HG03565 (cell line): ENCODE data around the gene NSF.
"Not testable (repeated sequence)": the region's sequence is repeated elsewhere in the genome, so short reads cannot be mapped to it uniquely, and the experiment has no call there.

Experiments used
- ATAC-seq: cut with Tn5 transposase; IDR thresholded peaks from one replicate; pipeline ENCODE4 v1.9.1; 2021; ENCODE audit warnings: mild to moderate bottlenecking, moderate library complexity; ENCODE audit not compliant: unreplicated experiment

The NSF gene

DNA sequence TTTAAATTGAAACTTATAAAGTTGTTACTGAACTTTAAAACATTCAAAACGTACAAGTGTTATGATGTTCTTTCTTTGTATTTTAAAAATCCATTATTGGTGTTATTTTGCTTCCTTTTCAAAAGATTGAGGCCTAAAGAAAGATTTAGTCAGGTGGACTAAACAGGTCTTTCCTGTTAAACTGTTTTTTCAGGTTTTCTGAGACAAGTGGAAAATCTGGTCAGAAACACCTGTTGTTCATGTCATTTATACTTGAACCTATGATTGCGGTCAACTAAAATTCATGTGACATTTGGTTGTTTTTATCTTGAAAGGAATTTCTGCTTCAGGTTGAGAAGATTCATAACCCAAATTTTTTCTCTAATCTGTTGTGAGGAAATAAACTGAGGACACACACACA is 108.5 kb downstream of the NSF start:
- ATAC-seq = not testable (repeated sequence)

DNA sequence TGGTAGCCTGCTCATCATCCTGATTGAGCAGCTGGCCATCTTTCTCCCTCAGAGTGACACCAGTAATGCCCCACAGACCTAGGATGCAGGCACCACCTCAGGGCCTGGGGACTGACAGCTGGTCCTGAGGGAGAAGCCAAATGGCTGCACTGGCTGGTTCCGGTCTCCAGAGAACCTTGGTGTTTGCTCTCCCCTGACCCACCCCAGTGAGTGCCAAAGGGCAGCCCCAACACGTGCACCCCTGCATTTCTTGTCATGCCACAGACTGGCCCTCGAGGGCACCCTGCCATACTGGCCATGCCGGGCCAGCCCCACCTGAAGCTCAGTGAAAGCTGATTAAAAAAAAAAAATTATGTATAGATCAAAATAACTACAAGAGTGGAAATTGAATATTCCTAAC is 127.5 kb downstream of the NSF start:
- ATAC-seq = no peak

DNA sequence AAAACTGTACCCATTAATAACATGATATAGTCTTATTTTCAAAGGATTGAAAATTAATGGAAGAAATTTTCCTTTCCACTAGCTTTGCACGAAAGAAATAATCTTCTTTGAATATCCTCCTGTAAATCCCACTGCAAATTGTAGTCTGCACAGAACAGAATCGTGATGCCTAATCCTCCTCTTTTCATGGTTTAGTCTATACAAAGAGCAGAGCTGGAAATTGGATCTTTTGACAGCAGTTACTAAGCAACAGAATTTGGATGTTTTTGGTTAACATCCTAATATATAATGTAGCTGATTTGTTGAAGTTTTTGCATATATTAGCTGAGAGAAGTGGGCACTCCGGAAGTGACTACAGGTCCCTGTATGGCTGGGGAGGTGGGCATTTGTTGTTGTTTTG is 129.4 kb downstream of the NSF start:
- no peak for ATAC-seq

- no peak for ATAC-seq
Observed at GRCh38 chr17:46720408-46720807, 129.9 kb downstream of the NSF start.

DNA sequence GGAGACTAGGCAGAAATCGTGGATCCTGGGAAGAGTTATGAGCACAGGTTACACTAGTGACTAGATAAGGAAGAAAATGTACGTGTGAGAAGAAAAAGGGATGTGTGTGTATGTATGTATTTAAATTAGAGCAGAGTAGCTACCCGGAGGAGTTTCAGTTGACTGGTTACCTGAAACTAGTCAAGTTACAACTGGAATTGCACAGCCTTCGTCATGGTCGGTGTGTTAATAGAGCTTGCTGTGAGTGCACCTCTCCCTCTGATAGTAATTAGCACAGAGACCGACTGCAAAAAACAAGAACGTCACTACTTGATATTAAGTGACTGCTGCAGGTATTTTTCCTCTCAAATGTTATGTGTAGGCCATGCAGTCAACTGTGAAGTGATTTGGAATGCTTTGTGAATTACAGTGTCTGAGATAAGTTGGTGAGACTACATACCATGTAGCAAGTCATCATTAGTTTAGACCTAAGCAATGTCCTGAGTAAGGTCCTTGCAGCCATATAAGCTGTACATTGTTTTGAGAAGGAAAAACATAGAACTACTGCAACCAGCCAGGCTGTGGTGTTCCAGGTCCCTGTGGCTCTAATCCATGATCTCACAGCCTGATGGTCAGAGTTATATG is 132.3 kb downstream of the NSF start:
- ATAC-seq = no peak

- no peak for ATAC-seq
Observed at GRCh38 chr17:46726206-46726605, 135.7 kb downstream of the NSF start.

- no peak for ATAC-seq
Observed at GRCh38 chr17:46727572-46728348, 137.3 kb downstream of the NSF start.

- ATAC-seq = no peak
Observed at GRCh38 chr17:46730026-46730425, 139.6 kb downstream of the NSF start.

- ATAC-seq = no peak
Observed at GRCh38 chr17:46730679-46731078, 140.2 kb downstream of the NSF start.

- no peak for ATAC-seq
Observed at GRCh38 chr17:46732160-46732559, 141.7 kb downstream of the NSF start.

GRCh38 chr17:46732754-46733398 is 142.4 kb downstream of the NSF start:
- no peak for ATAC-seq

GRCh38 chr17:46733837-46734475 is 143.5 kb downstream of the NSF start:
- ATAC-seq = no peak

GRCh38 chr17:46736100-46736499 is 145.6 kb downstream of the NSF start:
- no peak for ATAC-seq

- no peak for ATAC-seq
Observed at GRCh38 chr17:46737326-46737725, 146.9 kb downstream of the NSF start.

DNA sequence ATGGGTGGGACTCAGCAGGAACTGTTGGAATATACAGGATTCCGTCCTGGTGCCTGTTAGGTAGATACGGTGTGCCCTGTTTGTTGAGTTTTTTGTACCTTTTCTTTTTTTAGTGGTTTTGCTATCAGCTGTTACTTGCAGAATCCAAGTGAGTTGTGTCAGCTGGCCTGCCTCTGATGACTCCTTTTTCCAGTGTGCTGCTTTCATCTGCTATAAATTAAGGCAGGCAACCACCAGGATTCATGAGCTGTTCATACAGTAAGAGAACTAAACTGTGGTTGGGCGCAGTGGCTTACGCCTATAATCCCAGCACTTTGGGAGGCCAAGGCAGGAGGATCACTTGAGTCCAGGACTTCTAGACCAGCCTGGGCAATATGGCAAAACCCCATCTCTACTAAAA is 148.1 kb downstream of the NSF start:
- no peak for ATAC-seq

DNA sequence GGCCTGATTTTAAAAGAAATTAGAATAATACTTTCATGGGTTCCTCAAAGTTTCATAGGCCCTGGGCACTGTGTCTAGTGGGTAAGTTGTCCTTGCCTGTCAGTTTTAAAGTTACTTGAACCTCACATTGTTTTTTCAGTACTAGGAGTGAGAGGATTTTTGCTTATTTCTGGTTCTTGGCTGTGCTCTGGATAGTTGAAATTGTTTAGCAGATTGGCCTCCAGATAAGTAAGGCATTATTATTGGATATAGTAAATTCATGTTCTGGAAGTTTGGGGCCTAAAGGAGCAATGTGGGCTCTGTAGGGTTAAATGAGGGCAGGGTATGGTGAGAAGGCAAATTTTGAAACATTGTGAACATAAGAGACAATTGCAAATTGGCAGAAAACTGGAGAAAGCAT is 149.5 kb downstream of the NSF start:
- no peak for ATAC-seq

GRCh38 chr17:46741122-46741730 is 150.8 kb downstream of the NSF start:
- ATAC-seq = no peak

GRCh38 chr17:46742565-46743270 is 152.2 kb downstream of the NSF start:
- no peak for ATAC-seq

- ATAC-seq = no peak
Observed at GRCh38 chr17:46744441-46744840, 154.0 kb downstream of the NSF start.

DNA sequence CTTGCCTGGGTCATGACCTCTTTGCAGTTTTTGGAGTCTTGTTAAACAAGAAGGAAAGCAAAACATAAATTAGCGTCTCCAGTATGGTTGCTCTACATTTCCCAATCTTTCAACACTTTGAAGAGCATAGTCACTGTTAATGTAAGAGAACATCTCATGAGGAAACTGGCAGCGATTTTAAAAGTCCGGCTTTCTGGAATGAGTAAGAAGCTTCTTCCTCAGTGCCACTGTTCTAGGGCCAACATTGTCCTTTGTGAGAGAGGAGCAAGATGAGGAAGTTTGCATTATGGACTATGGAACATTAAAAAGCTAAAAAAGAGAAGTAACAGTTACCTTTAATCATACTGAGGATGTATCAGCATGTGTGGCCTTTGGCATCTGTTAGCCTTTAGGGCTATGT is 154.9 kb downstream of the NSF start:
- ATAC-seq = no peak

DNA sequence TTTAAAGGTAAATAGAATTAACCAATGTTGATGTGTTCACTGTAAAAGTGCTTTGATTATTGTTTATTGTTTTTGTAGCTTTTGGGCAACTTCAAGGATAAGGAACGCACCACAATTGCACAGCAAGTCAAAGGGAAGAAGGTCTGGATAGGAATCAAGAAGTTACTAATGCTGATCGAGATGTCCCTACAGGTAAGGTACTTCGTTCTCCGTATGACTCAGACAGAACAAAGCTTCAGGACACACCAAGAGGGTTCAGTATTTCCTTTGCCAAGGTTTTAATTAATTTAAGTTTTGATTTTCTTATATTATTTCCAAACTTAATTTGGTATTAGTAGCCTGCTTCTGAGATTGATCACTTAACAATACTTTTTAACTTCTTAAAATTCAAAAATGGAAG is 161.0 kb downstream of the NSF start:
- ATAC-seq = no peak
